Coronary artery (tissue), 2 donors: ENCODE measurements around the gene GNAI2.
A peak's percentile ranks its signal among the peaks of the same experiment; 100 is the strongest.

ENCODE experiments used
- DNase-seq: peaks from one replicate; pipeline ENCODE4 v3.0.0-alpha.2; 2017; ENCODE audit warnings: low spot score
- H3K27ac ChIP-seq, 2 donors: fragments of 200-600 bp; sonication (generic); one replicate each; pipeline ENCODE4 v1.5.1; 2016 to 2019
- H3K4me3 ChIP-seq: fragments of 200-600 bp; sonication (generic); 2 replicates; pipeline ENCODE4 v1.5.1; 2016; ENCODE audit warnings: mild to moderate bottlenecking, moderate library complexity
- TF ChIP-seq, protein P1 (sequence below): fragments of 200-600 bp; sonication (generic); IDR thresholded peaks from one replicate; pipeline ENCODE4 v1.5.1; 2019; ENCODE audit warnings: antibody characterized with exemption

Gene GNAI2

DNA sequence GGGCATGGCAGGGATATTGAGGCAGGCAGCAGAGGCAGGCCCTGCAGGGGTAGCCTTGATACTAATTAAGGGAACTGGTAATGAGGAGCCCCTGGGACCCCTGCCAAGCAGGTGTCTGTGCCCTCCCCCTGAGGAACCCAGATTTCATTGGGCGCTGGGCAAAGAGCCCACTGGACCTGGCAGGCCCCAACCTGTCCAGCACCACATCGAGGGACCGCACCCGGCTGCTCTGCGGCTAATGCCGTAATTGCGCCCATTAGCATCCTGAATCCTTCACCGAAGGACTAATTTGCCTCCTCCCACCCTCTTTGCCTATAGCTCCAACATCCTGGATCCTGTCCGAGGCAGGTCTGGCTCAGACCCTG lies 19.2 kb downstream of the GNAI2 start:
- Histone ChIP-seq H3K4me3 (no peak overlapping the region), H3K27ac (peak overlapping the region; percentile 72 to 85)
- TF ChIP-seq, protein P1, sequence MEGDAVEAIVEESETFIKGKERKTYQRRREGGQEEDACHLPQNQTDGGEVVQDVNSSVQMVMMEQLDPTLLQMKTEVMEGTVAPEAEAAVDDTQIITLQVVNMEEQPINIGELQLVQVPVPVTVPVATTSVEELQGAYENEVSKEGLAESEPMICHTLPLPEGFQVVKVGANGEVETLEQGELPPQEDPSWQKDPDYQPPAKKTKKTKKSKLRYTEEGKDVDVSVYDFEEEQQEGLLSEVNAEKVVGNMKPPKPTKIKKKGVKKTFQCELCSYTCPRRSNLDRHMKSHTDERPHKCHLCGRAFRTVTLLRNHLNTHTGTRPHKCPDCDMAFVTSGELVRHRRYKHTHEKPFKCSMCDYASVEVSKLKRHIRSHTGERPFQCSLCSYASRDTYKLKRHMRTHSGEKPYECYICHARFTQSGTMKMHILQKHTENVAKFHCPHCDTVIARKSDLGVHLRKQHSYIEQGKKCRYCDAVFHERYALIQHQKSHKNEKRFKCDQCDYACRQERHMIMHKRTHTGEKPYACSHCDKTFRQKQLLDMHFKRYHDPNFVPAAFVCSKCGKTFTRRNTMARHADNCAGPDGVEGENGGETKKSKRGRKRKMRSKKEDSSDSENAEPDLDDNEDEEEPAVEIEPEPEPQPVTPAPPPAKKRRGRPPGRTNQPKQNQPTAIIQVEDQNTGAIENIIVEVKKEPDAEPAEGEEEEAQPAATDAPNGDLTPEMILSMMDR = no peak
- no peak for DNase-seq

DNA sequence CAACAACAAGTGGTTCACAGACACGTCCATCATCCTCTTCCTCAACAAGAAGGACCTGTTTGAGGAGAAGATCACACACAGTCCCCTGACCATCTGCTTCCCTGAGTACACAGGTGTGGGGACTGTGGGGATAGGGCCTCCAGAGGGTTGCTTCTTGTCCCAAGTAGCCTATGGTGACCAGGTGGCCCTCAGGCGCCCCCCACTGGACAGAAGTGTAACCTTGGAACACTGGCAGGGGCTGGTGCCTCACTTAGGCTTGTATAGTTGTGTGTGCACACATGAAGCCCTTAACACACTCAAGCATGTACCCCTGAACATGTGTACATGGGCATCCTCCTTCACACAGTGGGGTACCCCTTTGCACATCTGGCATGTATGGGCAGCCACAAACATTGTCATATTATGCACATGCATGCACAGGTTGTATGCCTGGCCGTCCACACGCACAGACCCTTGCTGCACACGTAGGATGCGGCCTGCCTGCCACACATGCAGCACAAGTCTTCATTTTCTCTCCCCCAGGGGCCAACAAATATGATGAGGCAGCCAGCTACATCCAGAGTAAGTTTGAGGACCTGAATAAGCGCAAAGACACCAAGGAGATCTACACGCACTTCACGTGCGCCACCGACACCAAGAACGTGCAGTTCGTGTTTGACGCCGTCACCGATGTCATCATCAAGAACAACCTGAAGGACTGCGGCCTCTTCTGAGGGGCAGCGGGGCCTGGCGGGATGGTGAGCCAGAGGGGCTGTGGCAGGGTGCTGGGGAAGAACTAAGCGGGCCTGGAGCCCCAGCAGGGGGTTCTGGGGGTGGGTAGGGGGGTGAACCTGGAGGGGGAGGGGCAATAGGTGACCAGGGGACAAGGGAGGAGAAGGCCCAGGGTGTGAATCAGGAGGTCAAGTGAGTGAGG lies 21.2 kb downstream of the GNAI2 start:
- Histone ChIP-seq H3K27ac (peak overlapping the region; percentile 13 to 48), H3K4me3 (no peak overlapping the region)
- TF ChIP-seq, protein P1 = no peak
- DNase-seq = no peak

DNA sequence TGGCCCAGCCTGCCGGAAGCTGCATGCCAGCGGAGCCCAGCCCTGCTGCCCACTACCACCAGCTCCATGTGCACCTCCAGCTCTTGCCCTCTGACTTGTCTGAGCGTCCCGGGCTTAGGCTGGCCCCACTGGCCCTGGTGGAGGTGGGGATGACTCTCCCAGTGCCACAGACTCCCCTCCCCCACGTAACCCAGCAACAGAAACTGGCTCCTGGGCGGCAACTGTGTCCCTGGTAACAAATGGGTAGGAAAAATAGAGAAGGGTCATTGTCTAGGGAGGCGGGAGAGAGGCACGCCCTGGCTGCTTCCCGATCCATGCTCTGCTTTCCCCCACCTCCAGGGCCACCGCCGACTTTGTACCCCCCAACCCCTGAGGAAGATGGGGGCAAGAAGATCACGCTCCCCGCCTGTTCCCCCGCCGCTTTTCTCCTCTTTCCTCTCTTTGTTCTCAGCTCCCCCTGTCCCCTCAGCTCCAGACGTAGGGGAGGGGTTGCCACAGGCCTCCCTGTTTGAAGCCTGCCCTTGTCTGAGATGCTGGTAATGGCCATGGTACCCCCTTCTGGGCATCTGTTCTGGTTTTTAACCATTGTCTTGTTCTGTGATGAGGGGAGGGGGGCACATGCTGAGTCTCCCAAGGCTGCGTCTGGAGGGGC lies 22.2 kb downstream of the GNAI2 start:
- no peak overlapping the region for H3K4me3 ChIP-seq
- TF ChIP-seq, protein P1 = no peak
- peak overlapping the region; percentile 13 to 48 for H3K27ac ChIP-seq
- DNase-seq = no peak

DNA sequence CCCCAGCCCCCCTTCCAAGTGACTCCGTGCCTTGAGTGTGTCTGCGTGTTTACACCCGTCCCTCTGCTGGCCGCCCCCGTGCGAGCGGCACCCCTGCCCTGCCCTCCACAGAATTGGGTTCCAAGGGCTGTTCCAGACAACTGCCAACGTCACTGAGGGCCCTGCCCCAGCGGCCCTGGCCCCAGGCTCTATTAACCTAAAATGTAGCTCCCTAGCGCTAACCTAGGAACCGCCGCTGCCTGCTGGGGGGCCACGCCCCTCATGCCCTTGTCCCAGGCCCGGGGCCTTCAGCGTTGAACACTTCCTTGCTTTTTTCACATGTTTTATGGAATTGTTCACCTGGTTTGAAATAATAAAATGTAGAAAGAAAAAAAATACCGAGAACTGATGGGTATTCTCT lies 23.0 kb downstream of the GNAI2 start:
- TF ChIP-seq, protein P1 = no peak
- DNase-seq = no peak
- H3K27ac ChIP-seq = peak overlapping the region; percentile 96 to 98
- H3K4me3 ChIP-seq = no peak overlapping the region

DNA sequence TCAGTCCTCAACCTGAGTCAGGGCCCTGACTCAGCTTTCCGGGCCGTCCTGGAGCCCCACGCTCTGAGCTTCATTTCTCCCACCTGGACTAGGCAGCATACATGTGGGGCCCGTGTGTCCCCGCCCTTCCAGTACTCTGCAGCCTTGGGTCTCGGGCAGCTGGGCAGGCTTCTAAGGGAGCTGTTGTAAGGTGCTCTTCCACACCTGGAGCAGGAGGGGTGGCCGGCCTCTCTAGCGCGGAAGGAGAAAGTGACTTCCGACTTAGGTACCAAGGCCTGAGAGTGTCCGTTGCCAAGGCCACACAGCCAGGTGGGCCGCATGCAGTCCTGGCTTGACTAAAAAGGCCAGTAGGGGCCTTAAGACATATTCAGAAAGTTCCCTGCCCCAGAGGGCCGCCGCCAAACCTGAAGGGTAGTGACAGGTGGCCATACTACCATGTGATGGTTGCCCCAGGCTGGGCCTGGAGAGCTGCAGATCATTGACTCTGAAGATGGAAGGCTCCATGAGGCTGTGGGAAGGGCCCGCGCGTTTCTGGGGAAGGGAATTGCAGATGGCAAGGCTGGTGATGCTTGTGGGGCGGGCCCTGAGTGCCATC lies 23.5 kb downstream of the GNAI2 start:
- Histone ChIP-seq H3K27ac (peak overlapping the region; percentile 96 to 98), H3K4me3 (peak overlapping the region; percentile 72)
- DNase-seq = no peak
- TF ChIP-seq, protein P1 = no peak

DNA sequence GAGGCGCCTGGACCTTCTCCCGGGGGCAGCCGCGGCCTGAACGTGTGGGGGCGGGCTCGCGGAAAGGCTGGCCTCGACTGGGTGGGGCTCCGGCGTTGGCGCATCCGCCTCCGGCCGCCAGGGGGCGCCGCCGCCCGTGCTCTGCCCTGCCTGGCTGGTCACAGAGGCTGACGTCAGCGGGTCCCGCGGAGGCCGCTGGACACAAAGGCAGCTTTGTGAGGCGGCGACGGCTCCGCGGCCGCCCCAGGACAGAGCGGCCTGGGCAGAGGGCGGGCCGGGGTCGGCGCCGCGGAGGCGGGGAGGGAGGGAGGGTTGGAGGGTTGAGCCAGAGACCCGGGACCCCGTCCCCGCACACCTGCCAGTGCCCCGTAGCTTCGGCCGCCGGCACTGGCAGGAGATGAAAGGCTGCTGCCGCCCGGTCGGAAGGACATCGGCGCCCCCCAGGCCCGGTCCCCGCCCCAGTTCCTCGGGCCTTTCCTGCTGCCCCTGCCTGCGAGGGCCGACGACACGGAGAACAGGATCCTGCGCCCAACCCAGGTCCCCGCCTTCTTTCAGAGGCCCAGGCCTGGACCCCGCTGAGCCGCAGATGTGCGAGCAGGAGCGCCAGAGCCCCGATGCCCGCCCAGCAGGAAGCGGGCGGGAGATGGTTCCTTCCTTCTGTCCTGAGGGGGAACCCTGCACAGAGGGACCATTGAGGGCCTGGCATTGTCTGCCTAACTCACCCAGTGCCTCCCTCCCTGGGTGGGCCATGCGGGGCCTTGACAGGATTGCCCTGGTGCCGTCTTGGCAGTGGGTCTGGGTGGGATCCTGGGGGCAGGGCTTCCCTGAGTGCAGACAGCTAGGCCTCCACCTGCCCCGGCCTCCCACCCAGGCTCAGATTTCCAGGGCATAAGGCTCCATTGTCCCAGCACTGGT lies 24.3 kb downstream of the GNAI2 start:
- peak; percentile 93 for DNase-seq
- H3K27ac ChIP-seq = peak overlapping the region; percentile 96 to 98
- TF ChIP-seq, protein P1 = peak; percentile 98
- H3K4me3 ChIP-seq = peak overlapping the region; percentile 72
